K562 (cell line): ENCODE data around the gene TPO.

Experiments used
- BACH1 ChIP-seq: fragments of 200-800 bp; sonication (Bioruptor generic); IDR thresholded peaks from 2 replicates; pipeline ENCODE4 v1.6.1; 2016; ENCODE audit warnings: missing genetic modification characterization, missing compliant biosample characterization
- CBX1 ChIP-seq: sonication (generic); IDR thresholded peaks from 2 replicates; pipeline ENCODE4 v1.6.1; 2016; ENCODE audit warnings: antibody characterized with exemption, low read depth, mild to moderate bottlenecking
- CTCF ChIP-seq, 3 experiments: IDR thresholded peaks in 2 of 3; conservative IDR thresholded peaks in 1 of 3; 2 replicates each; pipeline ENCODE4 v1.5.1; 2011 to 2012; ENCODE audit warnings: low read length in 3 of 3, mild to moderate bottlenecking in 3 of 3, control low read depth in 2 of 3, improper control_type of control experiment in 1 of 3, inconsistent platforms in 1 of 3, low read depth in 1 of 3, mixed read lengths in 1 of 3, moderate library complexity in 1 of 3; ENCODE audit not compliant: insufficient read depth in 2 of 3
- MCM7 ChIP-seq, 2 experiments: fragments of 450-650 bp; IDR thresholded peaks; 2 replicates each; pipeline ENCODE4 v1.6.1; 2016 to 2018
- PPARD ChIP-seq: fragments of 250-450 bp; sonication (Bioruptor Pico); IDR thresholded peaks from 2 replicates; pipeline ENCODE4 v1.8.0; 2022; ENCODE audit warnings: inconsistent platforms, mild to moderate bottlenecking, moderate library complexity
- RAD51 ChIP-seq: fragments of 450-650 bp; IDR thresholded peaks from 2 replicates; pipeline ENCODE4 v1.7.1; 2016; ENCODE audit warnings: low read depth, mild to moderate bottlenecking, borderline replicate concordance
- RHOXF2B ChIP-seq: fragments of 250-450 bp; sonication (Bioruptor Pico); conservative IDR thresholded peaks from 2 replicates; pipeline ENCODE4 v1.5.1; 2021
- ZNF778 ChIP-seq: fragments of 450-650 bp; formaldehyde crosslinking; IDR thresholded peaks from 2 replicates; pipeline ENCODE4 v1.4.0; 2020; ENCODE audit warnings: mild to moderate bottlenecking, moderate library complexity
- ZNF830 ChIP-seq: fragments of 250-450 bp; sonication (Bioruptor Pico); IDR thresholded peaks from 2 replicates; pipeline ENCODE4 v1.5.0; 2021; ENCODE audit warnings: mild to moderate bottlenecking

GRCh38 chr2:1494257-1494656, 81.0 kb downstream of the TPO start:
- TF ChIP-seq BACH1, result no peak
- TF ChIP-seq RHOXF2B, result no peak
- no peak for TF ChIP-seq CTCF (IDR thresholded peaks at IDR 0.05 in 2 of 3, conservative IDR thresholded peaks at IDR 0.05 in 1 of 3; ENCODE audit: insufficient read depth in 2 of 3, low read depth in 1 of 3, low read length in 3 of 3)
- TF ChIP-seq CBX1, result no peak
- no peak for TF ChIP-seq MCM7 (IDR thresholded peaks at IDR 0.05)
- TF ChIP-seq ZNF778 (CRISPR knock-in tag), result no peak
- TF ChIP-seq PPARD (CRISPR knock-in tag), result no peak
- no peak for TF ChIP-seq ZNF830 (CRISPR knock-in tag)
- no peak for TF ChIP-seq RAD51
